PFSK-1 (cell line): Measurements from ENCODE around the gene MRPL27.

ENCODE experiments used
- POLR2AphosphoS5 ChIP-seq: IDR thresholded peaks from 2 replicates; pipeline ENCODE4 v1.6.1; 2012; ENCODE audit warnings: low read depth, mild to moderate bottlenecking, control low read depth, low read length, moderate library complexity
- SIN3A ChIP-seq: IDR thresholded peaks from 2 replicates; pipeline ENCODE4 v1.6.1; 2012; ENCODE audit warnings: mild to moderate bottlenecking, low read length, moderate library complexity, borderline replicate concordance; ENCODE audit not compliant: insufficient read depth
- TAF1 ChIP-seq: IDR thresholded peaks from 2 replicates; pipeline ENCODE4 v1.6.1; 2012; ENCODE audit warnings: low read length, control low read depth, borderline replicate concordance; ENCODE audit not compliant: insufficient read depth
- TF ChIP-seq, protein P1 (sequence below), 2 experiments: IDR thresholded peaks; 2 replicates each; pipeline versions ENCODE4 v1.6.1 to v1.8.0; 2011 to 2012; ENCODE audit warnings: low read depth in 2 of 2, low read length in 2 of 2, control low read depth in 1 of 2, inconsistent platforms in 1 of 2, mild to moderate bottlenecking in 1 of 2, moderate library complexity in 1 of 2; ENCODE audit not compliant: insufficient read depth in 1 of 2

GRCh38 chr17:50412188-50412732, 39.3 kb upstream of the MRPL27 start:
- TF ChIP-seq, protein P1, sequence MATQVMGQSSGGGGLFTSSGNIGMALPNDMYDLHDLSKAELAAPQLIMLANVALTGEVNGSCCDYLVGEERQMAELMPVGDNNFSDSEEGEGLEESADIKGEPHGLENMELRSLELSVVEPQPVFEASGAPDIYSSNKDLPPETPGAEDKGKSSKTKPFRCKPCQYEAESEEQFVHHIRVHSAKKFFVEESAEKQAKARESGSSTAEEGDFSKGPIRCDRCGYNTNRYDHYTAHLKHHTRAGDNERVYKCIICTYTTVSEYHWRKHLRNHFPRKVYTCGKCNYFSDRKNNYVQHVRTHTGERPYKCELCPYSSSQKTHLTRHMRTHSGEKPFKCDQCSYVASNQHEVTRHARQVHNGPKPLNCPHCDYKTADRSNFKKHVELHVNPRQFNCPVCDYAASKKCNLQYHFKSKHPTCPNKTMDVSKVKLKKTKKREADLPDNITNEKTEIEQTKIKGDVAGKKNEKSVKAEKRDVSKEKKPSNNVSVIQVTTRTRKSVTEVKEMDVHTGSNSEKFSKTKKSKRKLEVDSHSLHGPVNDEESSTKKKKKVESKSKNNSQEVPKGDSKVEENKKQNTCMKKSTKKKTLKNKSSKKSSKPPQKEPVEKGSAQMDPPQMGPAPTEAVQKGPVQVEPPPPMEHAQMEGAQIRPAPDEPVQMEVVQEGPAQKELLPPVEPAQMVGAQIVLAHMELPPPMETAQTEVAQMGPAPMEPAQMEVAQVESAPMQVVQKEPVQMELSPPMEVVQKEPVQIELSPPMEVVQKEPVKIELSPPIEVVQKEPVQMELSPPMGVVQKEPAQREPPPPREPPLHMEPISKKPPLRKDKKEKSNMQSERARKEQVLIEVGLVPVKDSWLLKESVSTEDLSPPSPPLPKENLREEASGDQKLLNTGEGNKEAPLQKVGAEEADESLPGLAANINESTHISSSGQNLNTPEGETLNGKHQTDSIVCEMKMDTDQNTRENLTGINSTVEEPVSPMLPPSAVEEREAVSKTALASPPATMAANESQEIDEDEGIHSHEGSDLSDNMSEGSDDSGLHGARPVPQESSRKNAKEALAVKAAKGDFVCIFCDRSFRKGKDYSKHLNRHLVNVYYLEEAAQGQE (IDR thresholded peaks at IDR 0.05; ENCODE audit: insufficient read depth in 1 of 2, low read depth in 2 of 2, low read length in 2 of 2): no peak
- TF ChIP-seq POLR2AphosphoS5 (no peak), TAF1 (no peak), SIN3A (no peak)
